Measurements from ENCODE around the gene MEX3B. TPM values are rescaled to one million over a fixed set of nuclear protein-coding genes. Genes with fewer than 3 reads are reported as not detected.
"Not testable (repeated sequence)": the region's sequence is repeated elsewhere in the genome, so short reads cannot be mapped to it uniquely, and the experiment has no call there.

MEX3B gene
- total and polyA plus RNA-seq, 2 donors (not counting 3 experiments of a cell fraction or from before 2014, with no cell fraction given), result 11.0 to 22.6 TPM

- Histone ChIP-seq H3K27ac (ENCODE audit: insufficient read depth, low read depth, low read length) (no peak overlapping the region), H3K4me2 (ENCODE audit: insufficient read depth, low read length) (no peak overlapping the region), H3K36me3 (ENCODE audit: control insufficient read depth in 2 of 2, extremely low read depth in 1 of 2, insufficient read depth in 2 of 2, low read length in 2 of 2) (no peaks in the 10 kb centered on the region), H3K4me1 (ENCODE audit: control insufficient read depth, extremely low read depth, insufficient read depth, low read length) (no peaks in the 10 kb centered on the region), H3K4me3 (replicated peaks in 1 of 3; ENCODE audit: insufficient read depth in 1 of 3, low read depth in 1 of 3, low read length in 3 of 3) (no peak overlapping the region), H4K20me1 (replicated peaks; ENCODE audit: control insufficient read depth, extremely low read depth, insufficient read depth, low read length) (no peaks in the 10 kb centered on the region), H3K79me2 (ENCODE audit: control insufficient read depth, insufficient read depth, low read length) (no peaks in the 10 kb centered on the region), H3K9me1 (replicated peaks; ENCODE audit: control insufficient read depth, extremely low read depth, insufficient read depth, low read length) (no peaks in the 10 kb centered on the region), H3K27me3 (ENCODE audit: control insufficient read depth in 2 of 2, insufficient read depth in 2 of 2, low read length in 2 of 2) (peaks cover 0 to 2% of the 10 kb centered on the region in 2 experiments), H3K9ac (replicated peaks; ENCODE audit: extremely low read depth, insufficient read depth, low read length) (no peak overlapping the region), H3K9me3 (replicated peaks; ENCODE audit: control insufficient read depth, insufficient read depth, low read length) (no peaks in the 10 kb centered on the region), H2AFZ (ENCODE audit: low read depth, low read length) (no peak overlapping the region)
- FAIRE-seq (no peak), DNase-seq (ENCODE audit: low read depth, low spot score) (no peak)
- ChIA-PET POLR2A (no interaction called here), CTCF (interaction anchor here (1.4 kb wide), 1 partner anchor 110 kb away, joined by 3 read pairs; no protein-coding TSS in a partner anchor)
- BruUV-seq (replicated peaks), result no TSS peak
- dilution Hi-C loops (cut with MboI; ENCODE audit: extremely low pct_ligation_motif_present, low sequenced_read_pairs) (no loop called here), intact Hi-C loops (cut with micrococcal nuclease) (no loop called here)
- TF ChIP-seq EZH2 (IDR thresholded peaks at IDR 0.05; ENCODE audit: borderline replicate concordance, low read depth, low read length, severe bottlenecking) (no peak), CTCF (IDR thresholded peaks at IDR 0.05; ENCODE audit: extremely low read depth in 1 of 2, insufficient read depth in 1 of 2, low read depth in 1 of 2, low read length in 2 of 2) (no peak), JUN (IDR thresholded peaks at IDR 0.05; ENCODE audit: borderline replicate concordance, insufficient read depth, insufficient read length, low read depth) (no peak), MYC (IDR thresholded peaks at IDR 0.05; ENCODE audit: low read depth, low read length) (no peak), POLR2A (IDR thresholded peaks at IDR 0.05; ENCODE audit: low read depth, low read length) (no peak), POLR2AphosphoS5 (IDR thresholded peaks at IDR 0.05; ENCODE audit: insufficient read depth, low read depth, low read length) (no peak), FOS (IDR thresholded peaks at IDR 0.05; ENCODE audit: borderline replicate concordance, insufficient read depth, low read length) (no peak), GATA2 (IDR thresholded peaks at IDR 0.05; ENCODE audit: insufficient read depth, insufficient read length, low read depth, low read length) (no peak)
- TF ChIP-seq, protein P1, sequence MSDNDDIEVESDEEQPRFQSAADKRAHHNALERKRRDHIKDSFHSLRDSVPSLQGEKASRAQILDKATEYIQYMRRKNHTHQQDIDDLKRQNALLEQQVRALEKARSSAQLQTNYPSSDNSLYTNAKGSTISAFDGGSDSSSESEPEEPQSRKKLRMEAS (IDR thresholded peaks at IDR 0.05; ENCODE audit: insufficient read depth, insufficient read length), result no peak
Measured at GRCh38 chr15:82030176-82030575, 15.6 kb downstream of the MEX3B start.

GRCh38 chr15:82028163-82028562 is 17.7 kb downstream of the MEX3B start:
- H3K9me1 ChIP-seq (replicated peaks; ENCODE audit: control insufficient read depth, extremely low read depth, insufficient read depth, low read length); H4K20me1 ChIP-seq (replicated peaks; ENCODE audit: control insufficient read depth, extremely low read depth, insufficient read depth, low read length); H3K4me3 ChIP-seq (replicated peaks in 1 of 3; ENCODE audit: insufficient read depth in 1 of 3, low read depth in 1 of 3, low read length in 3 of 3); H3K27me3 ChIP-seq (ENCODE audit: control insufficient read depth in 2 of 2, insufficient read depth in 2 of 2, low read length in 2 of 2); H3K79me2 ChIP-seq (ENCODE audit: control insufficient read depth, insufficient read depth, low read length); DNase-seq (ENCODE audit: low read depth, low spot score); dilution Hi-C loops (cut with MboI; ENCODE audit: extremely low pct_ligation_motif_present, low sequenced_read_pairs); H2AFZ ChIP-seq (ENCODE audit: low read depth, low read length); H3K27ac ChIP-seq (ENCODE audit: insufficient read depth, low read depth, low read length); intact Hi-C loops (cut with micrococcal nuclease); H3K9ac ChIP-seq (replicated peaks; ENCODE audit: extremely low read depth, insufficient read depth, low read length); BruUV-seq (replicated peaks); POLR2A ChIA-PET; H3K4me1 ChIP-seq (ENCODE audit: control insufficient read depth, extremely low read depth, insufficient read depth, low read length); H3K9me3 ChIP-seq (replicated peaks; ENCODE audit: control insufficient read depth, insufficient read depth, low read length); H3K36me3 ChIP-seq (ENCODE audit: control insufficient read depth in 2 of 2, extremely low read depth in 1 of 2, insufficient read depth in 2 of 2, low read length in 2 of 2); FAIRE-seq; H3K4me2 ChIP-seq (ENCODE audit: insufficient read depth, low read length): not testable (repeated sequence)
- CTCF ChIA-PET, result interaction anchor here (0.7 kb wide), 1 partner anchor 29 kb away, joined by 3 read pairs; no protein-coding TSS in a partner anchor
